ENCODE data around the gene PRDX5. TPM values are rescaled to one million over a fixed set of nuclear protein-coding genes. Genes with fewer than 3 reads are reported as not detected.

Gene PRDX5
- total RNA-seq, 1 experiment from 2014 or later, result 267 TPM

DNA sequence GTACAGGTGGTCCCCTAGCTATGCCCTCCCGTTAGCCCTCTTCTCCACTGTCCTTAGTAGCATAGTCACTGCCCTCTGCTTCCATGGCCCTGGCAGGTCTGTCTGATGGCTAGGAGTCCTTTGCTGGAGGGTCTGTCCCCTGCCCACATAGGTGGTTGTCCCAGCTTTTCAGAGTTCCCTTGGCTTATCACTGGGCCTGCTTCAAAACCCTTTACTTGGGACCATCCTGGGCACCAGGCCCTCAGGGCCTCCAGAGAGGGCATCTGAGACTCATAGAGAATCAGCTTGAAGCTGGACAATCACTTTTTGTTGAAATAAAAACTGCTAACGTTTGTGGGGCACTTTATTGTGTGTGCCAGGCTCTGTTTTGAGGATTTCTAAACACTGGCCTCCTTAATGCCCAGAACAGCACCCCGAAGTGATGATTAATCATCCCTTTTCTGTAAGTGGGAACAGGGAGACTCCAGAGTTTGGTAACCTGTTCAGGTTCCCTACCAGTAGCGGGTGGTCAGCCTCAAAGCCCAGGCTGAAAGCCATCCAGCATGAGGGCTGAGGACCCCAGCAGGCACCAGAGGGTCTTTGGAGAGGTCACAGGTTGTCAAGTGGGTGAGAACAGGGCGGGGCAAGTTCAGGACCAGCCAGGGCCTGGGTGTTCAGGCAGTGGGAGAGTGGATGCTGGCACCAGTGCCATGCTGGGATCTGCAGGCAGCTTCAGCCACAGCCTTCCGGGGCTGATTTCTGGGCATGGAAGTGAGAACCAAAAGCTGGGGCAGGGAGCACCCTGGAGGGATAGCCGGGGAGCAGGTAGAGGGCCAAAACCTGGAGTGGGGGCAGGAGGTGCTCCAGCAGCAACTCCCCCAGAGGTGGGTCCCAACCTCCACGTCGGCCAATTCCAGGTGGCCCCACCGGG, 27.3 kb upstream of the PRDX5 start:
- CTCF ChIA-PET, result interaction anchor here (1.2 to 1.3 kb wide), 3 partner anchors 10 to 14 kb away, joined by 4 to 6 read pairs (median 5); no protein-coding TSS in a partner anchor
- ATAC-seq (no peak), DNase-seq (ENCODE audit: low read depth, low spot score) (no peak)
- no peak overlapping the region for H3K4me3 ChIP-seq (replicated peaks in 1 of 2; ENCODE audit: low read depth in 1 of 2, low read length in 2 of 2)
- POLR2A ChIA-PET, result no interaction called here
- no peaks in the 10 kb centered on the region for H3K9me2 ChIP-seq (ENCODE audit: insufficient read depth)
- BruUV-seq (replicated peaks), result no TSS peak
- no peak overlapping the region for H2AFZ ChIP-seq (ENCODE audit: low read depth, low read length, poor library complexity, severe bottlenecking)
- H3K9me3 ChIP-seq (ENCODE audit: control insufficient read depth in 1 of 2, insufficient read depth in 1 of 2, low read depth in 1 of 2, low read length in 2 of 2), result no peaks in the 10 kb centered on the region
- intact Hi-C loops (cut with micrococcal nuclease), result no loop called here
- TF ChIP-seq ZNF274 (IDR thresholded peaks at IDR 0.05; ENCODE audit: low read depth, low read length) (no peak), EGR1 (IDR thresholded peaks at IDR 0.05; ENCODE audit: low read depth) (no peak), RAD21 (IDR thresholded peaks at IDR 0.05; ENCODE audit: low read depth) (no peak), ELF1 (IDR thresholded peaks at IDR 0.05; ENCODE audit: borderline replicate concordance, low read depth) (no peak), POLR2AphosphoS5 (IDR thresholded peaks at IDR 0.05; ENCODE audit: low read depth, low read length) (no peak), TCF7L2 (IDR thresholded peaks at IDR 0.05; ENCODE audit: borderline replicate concordance, extremely low read depth, insufficient read depth, insufficient read length) (no peak), EZH2phosphoT487 (IDR thresholded peaks at IDR 0.05; ENCODE audit: borderline replicate concordance) (no peak), POLR2A (IDR thresholded peaks at IDR 0.05; ENCODE audit: borderline replicate concordance, extremely low read depth, insufficient read depth, insufficient read length) (no peak), SIN3A (IDR thresholded peaks at IDR 0.05; ENCODE audit: low read depth) (no peak), CEBPB (IDR thresholded peaks at IDR 0.05; ENCODE audit: low read depth) (no peak), FOSL1 (IDR thresholded peaks at IDR 0.05; ENCODE audit: low read depth) (no peak), CBX3 (IDR thresholded peaks at IDR 0.05; ENCODE audit: low read depth) (no peak), ZFX (IDR thresholded peaks at IDR 0.05) (no peak), JUND (IDR thresholded peaks at IDR 0.05) (no peak)
- TF ChIP-seq, protein P1, sequence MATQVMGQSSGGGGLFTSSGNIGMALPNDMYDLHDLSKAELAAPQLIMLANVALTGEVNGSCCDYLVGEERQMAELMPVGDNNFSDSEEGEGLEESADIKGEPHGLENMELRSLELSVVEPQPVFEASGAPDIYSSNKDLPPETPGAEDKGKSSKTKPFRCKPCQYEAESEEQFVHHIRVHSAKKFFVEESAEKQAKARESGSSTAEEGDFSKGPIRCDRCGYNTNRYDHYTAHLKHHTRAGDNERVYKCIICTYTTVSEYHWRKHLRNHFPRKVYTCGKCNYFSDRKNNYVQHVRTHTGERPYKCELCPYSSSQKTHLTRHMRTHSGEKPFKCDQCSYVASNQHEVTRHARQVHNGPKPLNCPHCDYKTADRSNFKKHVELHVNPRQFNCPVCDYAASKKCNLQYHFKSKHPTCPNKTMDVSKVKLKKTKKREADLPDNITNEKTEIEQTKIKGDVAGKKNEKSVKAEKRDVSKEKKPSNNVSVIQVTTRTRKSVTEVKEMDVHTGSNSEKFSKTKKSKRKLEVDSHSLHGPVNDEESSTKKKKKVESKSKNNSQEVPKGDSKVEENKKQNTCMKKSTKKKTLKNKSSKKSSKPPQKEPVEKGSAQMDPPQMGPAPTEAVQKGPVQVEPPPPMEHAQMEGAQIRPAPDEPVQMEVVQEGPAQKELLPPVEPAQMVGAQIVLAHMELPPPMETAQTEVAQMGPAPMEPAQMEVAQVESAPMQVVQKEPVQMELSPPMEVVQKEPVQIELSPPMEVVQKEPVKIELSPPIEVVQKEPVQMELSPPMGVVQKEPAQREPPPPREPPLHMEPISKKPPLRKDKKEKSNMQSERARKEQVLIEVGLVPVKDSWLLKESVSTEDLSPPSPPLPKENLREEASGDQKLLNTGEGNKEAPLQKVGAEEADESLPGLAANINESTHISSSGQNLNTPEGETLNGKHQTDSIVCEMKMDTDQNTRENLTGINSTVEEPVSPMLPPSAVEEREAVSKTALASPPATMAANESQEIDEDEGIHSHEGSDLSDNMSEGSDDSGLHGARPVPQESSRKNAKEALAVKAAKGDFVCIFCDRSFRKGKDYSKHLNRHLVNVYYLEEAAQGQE (IDR thresholded peaks at IDR 0.05; ENCODE audit: low read depth), result no peak
- TF ChIP-seq, protein P2, sequence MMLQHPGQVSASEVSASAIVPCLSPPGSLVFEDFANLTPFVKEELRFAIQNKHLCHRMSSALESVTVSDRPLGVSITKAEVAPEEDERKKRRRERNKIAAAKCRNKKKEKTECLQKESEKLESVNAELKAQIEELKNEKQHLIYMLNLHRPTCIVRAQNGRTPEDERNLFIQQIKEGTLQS (IDR thresholded peaks at IDR 0.05), result no peak
- TF ChIP-seq, protein P3, sequence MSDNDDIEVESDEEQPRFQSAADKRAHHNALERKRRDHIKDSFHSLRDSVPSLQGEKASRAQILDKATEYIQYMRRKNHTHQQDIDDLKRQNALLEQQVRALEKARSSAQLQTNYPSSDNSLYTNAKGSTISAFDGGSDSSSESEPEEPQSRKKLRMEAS (IDR thresholded peaks at IDR 0.05), result no peak
- TF ChIP-seq, protein P4, sequence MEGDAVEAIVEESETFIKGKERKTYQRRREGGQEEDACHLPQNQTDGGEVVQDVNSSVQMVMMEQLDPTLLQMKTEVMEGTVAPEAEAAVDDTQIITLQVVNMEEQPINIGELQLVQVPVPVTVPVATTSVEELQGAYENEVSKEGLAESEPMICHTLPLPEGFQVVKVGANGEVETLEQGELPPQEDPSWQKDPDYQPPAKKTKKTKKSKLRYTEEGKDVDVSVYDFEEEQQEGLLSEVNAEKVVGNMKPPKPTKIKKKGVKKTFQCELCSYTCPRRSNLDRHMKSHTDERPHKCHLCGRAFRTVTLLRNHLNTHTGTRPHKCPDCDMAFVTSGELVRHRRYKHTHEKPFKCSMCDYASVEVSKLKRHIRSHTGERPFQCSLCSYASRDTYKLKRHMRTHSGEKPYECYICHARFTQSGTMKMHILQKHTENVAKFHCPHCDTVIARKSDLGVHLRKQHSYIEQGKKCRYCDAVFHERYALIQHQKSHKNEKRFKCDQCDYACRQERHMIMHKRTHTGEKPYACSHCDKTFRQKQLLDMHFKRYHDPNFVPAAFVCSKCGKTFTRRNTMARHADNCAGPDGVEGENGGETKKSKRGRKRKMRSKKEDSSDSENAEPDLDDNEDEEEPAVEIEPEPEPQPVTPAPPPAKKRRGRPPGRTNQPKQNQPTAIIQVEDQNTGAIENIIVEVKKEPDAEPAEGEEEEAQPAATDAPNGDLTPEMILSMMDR (IDR thresholded peaks at IDR 0.05 in 2 of 3, conservative IDR thresholded peaks at IDR 0.05 in 1 of 3; ENCODE audit: borderline replicate concordance in 1 of 3, insufficient read depth in 1 of 3, low read depth in 2 of 3, low read length in 2 of 3), result no peak
- no peaks in the 10 kb centered on the region for H3K27me3 ChIP-seq (ENCODE audit: insufficient read depth, low read length)
- H3K9ac ChIP-seq (ENCODE audit: low read length), result no peak overlapping the region
- no peaks in the 10 kb centered on the region for H3K36me3 ChIP-seq (ENCODE audit: control insufficient read depth in 1 of 2, insufficient read depth in 2 of 2, low read length in 2 of 2)
- H3K4me1 ChIP-seq (ENCODE audit: control insufficient read depth in 1 of 2, insufficient read depth in 2 of 2, low read length in 2 of 2), result peaks cover 8 to 10% of the 10 kb centered on the region in 2 experiments
- H3K27ac ChIP-seq (ENCODE audit: low read depth, low read length), result no peak overlapping the region
- no peaks in the 10 kb centered on the region for H4K20me1 ChIP-seq (ENCODE audit: insufficient read depth)
- no peak overlapping the region for H3K4me2 ChIP-seq (ENCODE audit: low read length)
- H3K79me2 ChIP-seq (ENCODE audit: insufficient read depth, low read length), result no peaks in the 10 kb centered on the region
- RAD21 ChIA-PET (ENCODE audit: low non-redundant PET in 1 of 2, low total read pairs in 2 of 2, uncharacterized antibody in 2 of 2, unreplicated experiment in 2 of 2), result no interaction called here

Measured in HCT116 (cell line).